SU-DHL-6 (cell line): ENCODE measurements around the gene VEGFA.

Source experiments
- H2AFZ ChIP-seq: fragments of 200-600 bp; sonication (generic); 2 replicates; pipeline ENCODE4 v1.6.1; 2014; ENCODE audit warnings: low read depth, mild to moderate bottlenecking, moderate library complexity, mixed read lengths, antibody characterized with exemption, low read length; ENCODE audit not compliant: severe bottlenecking
- H3F3A ChIP-seq: fragments of 200-600 bp; shearing (Covaris generic); 2 replicates; pipeline ENCODE4 v1.6.0; 2016; ENCODE audit warnings: antibody characterized with exemption, mild to moderate bottlenecking; ENCODE audit not compliant: insufficient read depth
- H3K27ac ChIP-seq: fragments of 200-600 bp; sonication (generic); 2 replicates; pipeline ENCODE4 v1.5.1; 2016; ENCODE audit warnings: low read depth, mild to moderate bottlenecking, low read length, moderate library complexity, mixed read lengths
- H3K27me3 ChIP-seq: fragments of 200-600 bp; sonication (generic), shearing (Covaris generic); 2 replicates; pipeline ENCODE4 v1.6.0; 2014; ENCODE audit warnings: mild to moderate bottlenecking, low read length
- H3K36me3 ChIP-seq: fragments of 200-600 bp; sonication (generic); 2 replicates; pipeline ENCODE4 v1.6.1; 2014; ENCODE audit warnings: mild to moderate bottlenecking, low read length, mixed read lengths
- H3K4me2 ChIP-seq: fragments of 300-600, 200-600 bp; shearing (Covaris generic), sonication (generic); 2 replicates; pipeline ENCODE4 v1.6.0; 2014; ENCODE audit warnings: low read length, low read depth, mild to moderate bottlenecking; ENCODE audit not compliant: poor library complexity, severe bottlenecking
- H3K4me3 ChIP-seq: fragments of 200-600 bp; sonication (generic); 2 replicates; pipeline ENCODE4 v1.5.1; 2014; ENCODE audit warnings: antibody characterized with exemption, low read length, mild to moderate bottlenecking, mixed read lengths; ENCODE audit not compliant: insufficient read depth, poor library complexity, severe bottlenecking
- H3K79me2 ChIP-seq: fragments of 200-600 bp; sonication (generic); 2 replicates; pipeline ENCODE4 v1.6.1; 2014; ENCODE audit warnings: mild to moderate bottlenecking, low read length, moderate library complexity; ENCODE audit not compliant: insufficient read depth
- H3K9ac ChIP-seq: fragments of 200-600 bp; sonication (generic); 2 replicates; pipeline ENCODE4 v1.7.0; 2014; ENCODE audit warnings: mild to moderate bottlenecking, low read length
- H3K9me2 ChIP-seq: fragments of 200-600 bp; sonication (generic); replicated peaks from 2 replicates; pipeline ENCODE4 v1.6.1; 2014; ENCODE audit warnings: low read length; ENCODE audit not compliant: insufficient read depth
- H3K9me3 ChIP-seq: fragments of 200-600 bp; sonication (generic); 2 replicates; pipeline ENCODE4 v1.6.1; 2014; ENCODE audit warnings: low read length, mixed read lengths; ENCODE audit not compliant: insufficient read depth
- H4K20me1 ChIP-seq: fragments of 200-600 bp; sonication (generic); 2 replicates; pipeline ENCODE4 v1.6.1; 2014; ENCODE audit warnings: low read depth, mild to moderate bottlenecking, antibody characterized with exemption, low read length, moderate library complexity, mixed read lengths
- EZH2phosphoT487 ChIP-seq: fragments of 200-600 bp; sonication (generic), shearing (Covaris generic); conservative IDR thresholded peaks from 2 replicates; pipeline ENCODE4 v1.6.1; 2018; ENCODE audit warnings: mild to moderate bottlenecking, antibody characterized with exemption, low read length, moderate library complexity, mixed read lengths
- TF ChIP-seq, protein P1 (sequence below): fragments of 200-600 bp; sonication (generic); IDR thresholded peaks from one replicate; pipeline ENCODE4 v1.5.1; 2017; ENCODE audit warnings: antibody characterized with exemption, mild to moderate bottlenecking, low read length, moderate library complexity; ENCODE audit not compliant: insufficient read depth, poor library complexity, severe bottlenecking

The VEGFA gene

DNA sequence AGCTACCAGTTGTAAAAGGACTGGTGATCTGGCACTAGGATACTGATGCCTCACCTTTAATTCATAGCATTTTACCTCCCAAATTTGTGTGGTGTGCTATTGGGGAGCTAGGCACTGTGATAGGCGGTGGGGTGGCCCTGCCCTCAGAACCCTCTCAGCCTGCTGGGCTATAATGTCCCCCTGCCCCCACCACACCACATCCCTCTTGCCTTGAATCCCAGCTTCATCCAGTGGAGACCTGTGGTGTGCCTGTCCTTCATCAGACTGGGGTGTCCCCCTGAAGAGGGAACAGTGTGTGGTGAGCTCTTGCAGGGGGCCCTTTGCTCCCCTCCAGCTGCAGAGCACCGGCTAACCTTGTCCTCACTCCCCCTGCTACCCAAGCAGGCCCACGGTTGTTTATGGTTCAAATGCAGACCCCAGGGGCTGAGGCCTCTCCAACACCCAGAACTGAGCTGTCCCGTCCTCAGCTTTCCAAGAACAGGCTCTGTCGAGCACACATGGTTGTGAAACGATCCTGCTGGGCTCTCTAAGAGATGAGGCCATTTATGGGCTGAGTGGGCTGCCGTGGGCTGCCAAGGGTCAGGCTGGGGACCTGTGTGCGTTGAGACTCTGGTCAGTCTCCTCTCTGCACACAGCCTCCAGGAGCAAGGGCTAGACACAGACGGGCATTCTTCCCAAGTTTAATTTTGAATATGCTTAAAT is 26.9 kb upstream of the VEGFA start:
- no peaks in the 10 kb centered on the region for H3K79me2 ChIP-seq
- no peak overlapping the region for H2AFZ ChIP-seq
- TF ChIP-seq, protein P1, sequence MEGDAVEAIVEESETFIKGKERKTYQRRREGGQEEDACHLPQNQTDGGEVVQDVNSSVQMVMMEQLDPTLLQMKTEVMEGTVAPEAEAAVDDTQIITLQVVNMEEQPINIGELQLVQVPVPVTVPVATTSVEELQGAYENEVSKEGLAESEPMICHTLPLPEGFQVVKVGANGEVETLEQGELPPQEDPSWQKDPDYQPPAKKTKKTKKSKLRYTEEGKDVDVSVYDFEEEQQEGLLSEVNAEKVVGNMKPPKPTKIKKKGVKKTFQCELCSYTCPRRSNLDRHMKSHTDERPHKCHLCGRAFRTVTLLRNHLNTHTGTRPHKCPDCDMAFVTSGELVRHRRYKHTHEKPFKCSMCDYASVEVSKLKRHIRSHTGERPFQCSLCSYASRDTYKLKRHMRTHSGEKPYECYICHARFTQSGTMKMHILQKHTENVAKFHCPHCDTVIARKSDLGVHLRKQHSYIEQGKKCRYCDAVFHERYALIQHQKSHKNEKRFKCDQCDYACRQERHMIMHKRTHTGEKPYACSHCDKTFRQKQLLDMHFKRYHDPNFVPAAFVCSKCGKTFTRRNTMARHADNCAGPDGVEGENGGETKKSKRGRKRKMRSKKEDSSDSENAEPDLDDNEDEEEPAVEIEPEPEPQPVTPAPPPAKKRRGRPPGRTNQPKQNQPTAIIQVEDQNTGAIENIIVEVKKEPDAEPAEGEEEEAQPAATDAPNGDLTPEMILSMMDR, result no peak
- TF ChIP-seq EZH2phosphoT487, result no peak

DNA sequence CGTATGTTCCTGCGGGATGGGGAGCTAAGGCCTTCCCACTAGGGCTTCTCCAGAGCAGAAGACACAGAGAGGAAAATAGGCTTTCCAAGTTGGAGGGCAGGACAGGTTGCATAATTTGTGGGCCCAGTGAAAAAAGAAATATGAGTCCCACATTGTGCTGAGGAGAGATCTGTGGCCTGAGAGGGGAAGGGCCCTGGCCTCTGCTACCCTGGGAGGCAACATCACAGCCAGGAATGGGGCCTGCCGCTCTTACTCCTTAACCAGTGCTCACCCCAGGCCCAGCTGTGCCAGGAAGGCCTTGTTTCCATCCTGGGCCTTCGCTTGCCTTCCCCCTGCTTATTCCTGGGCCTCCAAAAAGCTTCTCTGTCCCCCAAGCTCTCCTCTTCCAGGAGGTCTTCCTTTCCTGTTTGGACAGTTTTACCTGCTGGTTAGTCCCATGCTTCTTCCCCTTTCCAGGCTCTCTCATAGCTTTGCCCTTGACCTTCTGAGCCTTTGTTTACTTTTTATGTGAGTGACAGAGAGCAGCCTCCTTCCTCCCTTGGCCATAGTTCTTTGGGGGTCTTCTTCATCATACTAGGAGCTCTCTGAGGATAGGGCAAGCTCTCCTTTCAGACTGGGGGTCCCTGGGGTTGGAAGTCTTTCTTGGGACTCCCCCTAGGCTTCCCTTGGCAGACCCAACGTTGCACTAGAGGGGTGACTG is 26.2 kb upstream of the VEGFA start:
- H3F3A ChIP-seq, result 0 out of 2 replicates have a peak, but pooled peaks cover 4% of the 10 kb centered on the region
- no peaks in the 10 kb centered on the region for H3K36me3 ChIP-seq
- no peak for TF ChIP-seq EZH2phosphoT487
- TF ChIP-seq, protein P1, result no peak
- no peak overlapping the region for H3K4me3 ChIP-seq
- H3K9ac ChIP-seq, result no peak overlapping the region
- no peaks in the 10 kb centered on the region for H3K9me2 ChIP-seq
- no peak overlapping the region for H3K4me2 ChIP-seq
- no peaks in the 10 kb centered on the region for H4K20me1 ChIP-seq
- H2AFZ ChIP-seq, result no peak overlapping the region
- H3K79me2 ChIP-seq, result no peaks in the 10 kb centered on the region
- no peak overlapping the region for H3K27ac ChIP-seq
- H3K27me3 ChIP-seq, result no peaks in the 10 kb centered on the region
- H3K9me3 ChIP-seq, result no peaks in the 10 kb centered on the region

More for the DNA sequence above, 26.9 kb upstream of the VEGFA start:
- H3K4me3 ChIP-seq, result no peak overlapping the region
- H3K27ac ChIP-seq, result no peak overlapping the region
- H3F3A ChIP-seq, result 0 out of 2 replicates have a peak, but pooled peaks cover 4% of the 10 kb centered on the region
- H3K9me3 ChIP-seq, result no peaks in the 10 kb centered on the region
- no peak overlapping the region for H3K9ac ChIP-seq
- H3K36me3 ChIP-seq, result no peaks in the 10 kb centered on the region
- H3K4me2 ChIP-seq, result no peak overlapping the region
- H3K27me3 ChIP-seq, result no peaks in the 10 kb centered on the region
- H3K9me2 ChIP-seq, result no peaks in the 10 kb centered on the region
- H4K20me1 ChIP-seq, result no peaks in the 10 kb centered on the region

DNA sequence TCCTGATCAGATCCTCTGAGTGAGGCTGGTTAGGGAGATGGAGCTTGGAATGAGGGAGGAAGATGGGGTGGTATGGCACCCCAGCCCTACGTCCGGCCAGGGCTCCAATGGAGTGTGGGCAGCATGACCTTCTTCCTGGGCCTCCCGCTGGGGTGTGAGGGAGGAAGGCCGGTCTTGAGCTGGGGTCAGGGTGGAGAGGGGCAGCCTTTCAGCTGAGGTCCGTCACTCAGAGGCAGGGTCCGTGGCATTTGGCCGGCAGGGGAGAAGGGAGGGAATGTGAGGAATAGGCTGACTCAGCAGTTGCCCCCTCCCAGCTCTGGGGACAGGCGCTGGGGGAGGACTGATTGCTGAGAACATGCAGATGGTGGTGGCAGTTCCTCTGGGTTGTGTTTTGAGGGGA is 25.5 kb upstream of the VEGFA start:
- H3K27me3 ChIP-seq, result no peaks in the 10 kb centered on the region
- H3K4me2 ChIP-seq, result no peak overlapping the region
- H3K27ac ChIP-seq, result no peak overlapping the region
- TF ChIP-seq, protein P1, result no peak
- no peak for TF ChIP-seq EZH2phosphoT487
- no peak overlapping the region for H2AFZ ChIP-seq
- no peaks in the 10 kb centered on the region for H3K36me3 ChIP-seq
- no peaks in the 10 kb centered on the region for H3K79me2 ChIP-seq
- H3K9ac ChIP-seq, result no peak overlapping the region
- no peak overlapping the region for H3K4me3 ChIP-seq
- 0 out of 2 replicates have a peak, but pooled peaks cover under 1% of the 10 kb centered on the region for H3F3A ChIP-seq
- H3K9me3 ChIP-seq, result no peaks in the 10 kb centered on the region
- no peaks in the 10 kb centered on the region for H4K20me1 ChIP-seq
- no peaks in the 10 kb centered on the region for H3K9me2 ChIP-seq
